ENCODE measurements around the gene PRDX5. TPM values are rescaled to one million over a fixed set of nuclear protein-coding genes. Genes with fewer than 3 reads are reported as not detected.

Gene PRDX5
- total RNA-seq, 2 experiments from 2014 or later, result 103 to 105 TPM

DNA sequence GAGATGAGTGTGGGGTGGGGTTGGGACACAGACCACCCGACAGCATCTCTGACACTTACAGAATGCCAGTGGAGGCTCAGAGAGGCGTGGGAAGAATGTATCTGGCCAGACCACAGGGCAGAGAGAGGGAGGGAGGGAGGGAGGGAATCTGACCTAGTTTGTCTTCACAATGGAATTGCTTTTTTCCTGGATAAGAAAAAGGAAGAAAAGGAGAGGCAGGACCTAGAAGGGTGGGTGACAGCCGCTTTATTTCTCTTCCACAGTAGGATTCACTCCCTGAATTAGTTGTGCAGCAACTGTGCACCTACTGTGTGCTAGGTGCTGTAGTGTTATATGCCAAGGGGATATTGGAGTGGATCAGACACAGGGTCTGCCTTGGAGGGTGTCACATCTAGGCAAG is 23.1 kb upstream of the PRDX5 start:
- no peaks in the 10 kb centered on the region for H3K36me3 Mint-ChIP-seq (ENCODE audit: low read depth)
- H3K9me3 Mint-ChIP-seq, result no peaks in the 10 kb centered on the region
- TF ChIP-seq, protein P1, sequence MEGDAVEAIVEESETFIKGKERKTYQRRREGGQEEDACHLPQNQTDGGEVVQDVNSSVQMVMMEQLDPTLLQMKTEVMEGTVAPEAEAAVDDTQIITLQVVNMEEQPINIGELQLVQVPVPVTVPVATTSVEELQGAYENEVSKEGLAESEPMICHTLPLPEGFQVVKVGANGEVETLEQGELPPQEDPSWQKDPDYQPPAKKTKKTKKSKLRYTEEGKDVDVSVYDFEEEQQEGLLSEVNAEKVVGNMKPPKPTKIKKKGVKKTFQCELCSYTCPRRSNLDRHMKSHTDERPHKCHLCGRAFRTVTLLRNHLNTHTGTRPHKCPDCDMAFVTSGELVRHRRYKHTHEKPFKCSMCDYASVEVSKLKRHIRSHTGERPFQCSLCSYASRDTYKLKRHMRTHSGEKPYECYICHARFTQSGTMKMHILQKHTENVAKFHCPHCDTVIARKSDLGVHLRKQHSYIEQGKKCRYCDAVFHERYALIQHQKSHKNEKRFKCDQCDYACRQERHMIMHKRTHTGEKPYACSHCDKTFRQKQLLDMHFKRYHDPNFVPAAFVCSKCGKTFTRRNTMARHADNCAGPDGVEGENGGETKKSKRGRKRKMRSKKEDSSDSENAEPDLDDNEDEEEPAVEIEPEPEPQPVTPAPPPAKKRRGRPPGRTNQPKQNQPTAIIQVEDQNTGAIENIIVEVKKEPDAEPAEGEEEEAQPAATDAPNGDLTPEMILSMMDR (IDR thresholded peaks at IDR 0.05), result no peak
- POLR2A ChIA-PET, result interaction anchor here (0.7 kb wide), 1 partner anchor 425 kb away, joined by 3 read pairs; no protein-coding TSS in a partner anchor
- H3K4me1 Mint-ChIP-seq (ENCODE audit: low read depth), result peaks cover 5% of the 10 kb centered on the region
- H3K27me3 Mint-ChIP-seq, result peaks cover 70% of the 10 kb centered on the region
- DNase-seq, result no peak
- CTCF ChIA-PET, result interaction anchor here (0.7 to 1.5 kb wide), 2 partner anchors 10 to 448 kb away, joined by 3 to 6 read pairs; no protein-coding TSS in a partner anchor
- H3K4me3 Mint-ChIP-seq, result no peak overlapping the region
- ATAC-seq, result no peak
- intact Hi-C loops (cut with micrococcal nuclease), result no loop called here
- no peak overlapping the region for H3K27ac Mint-ChIP-seq

DNA sequence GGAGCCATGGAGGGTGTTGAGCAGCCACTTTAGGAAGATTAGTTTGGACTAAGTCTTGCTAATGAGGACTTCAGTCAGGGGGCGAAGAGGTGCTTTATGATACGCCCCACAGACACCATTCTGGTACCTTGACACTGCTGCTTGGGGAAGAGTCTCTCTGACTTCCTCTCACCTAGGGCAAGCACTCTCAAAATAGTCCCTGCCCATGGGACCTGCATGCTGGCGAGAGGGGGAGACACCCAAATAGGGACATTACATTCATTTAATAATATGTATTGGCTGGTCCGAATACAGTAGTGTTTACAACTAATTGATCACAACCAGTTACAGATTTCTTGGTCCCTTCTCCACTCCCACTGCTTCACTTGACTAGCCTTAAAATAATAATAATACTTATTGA is 22.2 kb upstream of the PRDX5 start:
- Mint-ChIP-seq H3K27ac (no peak overlapping the region), H3K9me3 (no peaks in the 10 kb centered on the region), H3K36me3 (ENCODE audit: low read depth) (no peaks in the 10 kb centered on the region), H3K4me1 (ENCODE audit: low read depth) (peaks cover 9% of the 10 kb centered on the region), H3K4me3 (no peak overlapping the region), H3K27me3 (peaks cover 74% of the 10 kb centered on the region)
- no peak for ATAC-seq
- POLR2A ChIA-PET, result no interaction called here
- intact Hi-C loops (cut with micrococcal nuclease), result no loop called here
- no peak for DNase-seq
- CTCF ChIA-PET, result interaction anchor here (0.7 to 1.5 kb wide), 3 partner anchors 9 to 447 kb away, joined by 3 to 6 read pairs (median 3); partner anchors contain the start of gene PLCB3
- TF ChIP-seq, protein P1 (IDR thresholded peaks at IDR 0.05), result no peak

DNA sequence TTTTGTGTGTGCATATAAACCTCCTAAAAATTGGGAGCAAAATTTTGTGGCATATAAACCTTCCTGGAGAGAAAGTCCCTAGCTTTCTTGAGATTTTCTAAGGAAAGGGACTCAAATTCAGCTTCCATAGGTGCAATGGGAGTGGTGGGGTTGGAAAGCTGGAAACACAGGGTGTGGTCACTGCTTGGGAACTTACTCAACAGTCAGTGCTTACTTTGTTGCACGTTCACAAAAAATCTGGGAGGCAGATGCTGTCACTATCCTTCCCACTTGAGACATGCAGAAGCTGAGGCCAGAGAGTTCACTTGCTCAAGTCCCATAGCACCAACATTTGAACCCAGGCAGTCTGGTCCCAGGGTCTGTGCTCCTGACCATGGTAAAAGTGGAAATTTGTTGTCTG is 21.7 kb upstream of the PRDX5 start:
- intact Hi-C loops (cut with micrococcal nuclease), result no loop called here
- CTCF ChIA-PET, result interaction anchor here (1.2 to 1.5 kb wide), 2 partner anchors 25 to 45 kb away, joined by 3 to 4 read pairs; partner anchors contain the start of gene PLCB3
- ATAC-seq, result no peak
- no peak for DNase-seq
- H3K4me1 Mint-ChIP-seq (ENCODE audit: low read depth), result peaks cover 11% of the 10 kb centered on the region
- H3K9me3 Mint-ChIP-seq, result no peaks in the 10 kb centered on the region
- POLR2A ChIA-PET, result interaction anchor here (0.6 to 1.6 kb wide), 4 partner anchors 24 to 72 kb away, joined by 3 to 4 read pairs (median 4); no protein-coding TSS in a partner anchor
- no peak overlapping the region for H3K27ac Mint-ChIP-seq
- no peak overlapping the region for H3K4me3 Mint-ChIP-seq
- peaks cover 73% of the 10 kb centered on the region for H3K27me3 Mint-ChIP-seq
- TF ChIP-seq, protein P1 (IDR thresholded peaks at IDR 0.05), result no peak
- H3K36me3 Mint-ChIP-seq (ENCODE audit: low read depth), result no peaks in the 10 kb centered on the region

DNA sequence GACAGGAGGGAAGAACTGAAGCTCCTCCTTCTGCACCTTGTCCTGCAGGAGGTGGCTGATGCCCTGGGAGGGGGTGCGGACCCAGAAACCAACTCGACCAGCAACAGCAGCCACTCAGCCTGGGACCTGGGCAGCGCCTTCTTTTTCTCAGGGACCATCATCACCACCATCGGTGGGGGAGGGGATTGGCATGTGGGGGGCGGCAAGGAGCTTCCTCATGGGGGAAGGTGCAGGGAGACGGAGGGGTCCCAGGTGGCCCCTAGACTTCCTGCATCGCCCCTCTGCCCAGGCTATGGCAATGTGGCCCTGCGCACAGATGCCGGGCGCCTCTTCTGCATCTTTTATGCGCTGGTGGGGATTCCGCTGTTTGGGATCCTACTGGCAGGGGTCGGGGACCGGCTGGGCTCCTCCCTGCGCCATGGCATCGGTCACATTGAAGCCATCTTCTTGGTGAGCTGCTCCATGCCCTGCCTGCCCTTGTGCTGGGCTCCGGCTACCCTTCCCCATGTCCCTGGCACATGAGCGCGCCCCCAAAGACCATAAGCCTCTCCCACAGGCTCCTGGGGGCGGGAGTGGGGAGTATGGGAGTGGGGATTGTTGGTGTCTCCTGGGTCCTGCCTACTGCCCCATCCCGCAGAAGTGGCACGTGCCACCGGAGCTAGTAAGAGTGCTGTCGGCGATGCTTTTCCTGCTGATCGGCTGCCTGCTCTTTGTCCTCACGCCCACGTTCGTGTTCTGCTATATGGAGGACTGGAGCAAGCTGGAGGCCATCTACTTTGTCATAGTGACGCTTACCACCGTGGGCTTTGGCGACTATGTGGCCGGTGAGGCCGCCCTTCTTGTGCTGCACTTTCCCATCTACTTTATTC is 20.9 kb upstream of the PRDX5 start:
- no peaks in the 10 kb centered on the region for H3K36me3 Mint-ChIP-seq (ENCODE audit: low read depth)
- no peak overlapping the region for H3K27ac Mint-ChIP-seq
- peaks cover 76% of the 10 kb centered on the region for H3K27me3 Mint-ChIP-seq
- TF ChIP-seq, protein P1 (IDR thresholded peaks at IDR 0.05), result no peak
- H3K4me1 Mint-ChIP-seq (ENCODE audit: low read depth), result peaks cover 11% of the 10 kb centered on the region
- no peak overlapping the region for H3K4me3 Mint-ChIP-seq
- ATAC-seq (no peak), DNase-seq (no peak)
- H3K9me3 Mint-ChIP-seq, result no peaks in the 10 kb centered on the region
- intact Hi-C loops (cut with micrococcal nuclease), result no loop called here
- POLR2A ChIA-PET, result interaction anchor here (0.6 to 1.6 kb wide), 4 partner anchors 25 to 72 kb away, joined by 3 to 4 read pairs (median 4); no protein-coding TSS in a partner anchor
- CTCF ChIA-PET, result interaction anchor here (1.2 to 1.5 kb wide), 2 partner anchors 25 to 46 kb away, joined by 3 to 4 read pairs; partner anchors contain the start of gene PLCB3
